SH-SY5Y (cell line): ENCODE measurements around the gene VSTM2L.

ENCODE experiments used
- GATA2 ChIP-seq: IDR thresholded peaks from 2 replicates; pipeline ENCODE4 v1.6.1; 2011; ENCODE audit warnings: mild to moderate bottlenecking, low read depth, low read length
- GATA3 ChIP-seq: IDR thresholded peaks from 2 replicates; pipeline ENCODE4 v1.6.1; 2011; ENCODE audit warnings: low read depth, mild to moderate bottlenecking, low read length, moderate library complexity

DNA sequence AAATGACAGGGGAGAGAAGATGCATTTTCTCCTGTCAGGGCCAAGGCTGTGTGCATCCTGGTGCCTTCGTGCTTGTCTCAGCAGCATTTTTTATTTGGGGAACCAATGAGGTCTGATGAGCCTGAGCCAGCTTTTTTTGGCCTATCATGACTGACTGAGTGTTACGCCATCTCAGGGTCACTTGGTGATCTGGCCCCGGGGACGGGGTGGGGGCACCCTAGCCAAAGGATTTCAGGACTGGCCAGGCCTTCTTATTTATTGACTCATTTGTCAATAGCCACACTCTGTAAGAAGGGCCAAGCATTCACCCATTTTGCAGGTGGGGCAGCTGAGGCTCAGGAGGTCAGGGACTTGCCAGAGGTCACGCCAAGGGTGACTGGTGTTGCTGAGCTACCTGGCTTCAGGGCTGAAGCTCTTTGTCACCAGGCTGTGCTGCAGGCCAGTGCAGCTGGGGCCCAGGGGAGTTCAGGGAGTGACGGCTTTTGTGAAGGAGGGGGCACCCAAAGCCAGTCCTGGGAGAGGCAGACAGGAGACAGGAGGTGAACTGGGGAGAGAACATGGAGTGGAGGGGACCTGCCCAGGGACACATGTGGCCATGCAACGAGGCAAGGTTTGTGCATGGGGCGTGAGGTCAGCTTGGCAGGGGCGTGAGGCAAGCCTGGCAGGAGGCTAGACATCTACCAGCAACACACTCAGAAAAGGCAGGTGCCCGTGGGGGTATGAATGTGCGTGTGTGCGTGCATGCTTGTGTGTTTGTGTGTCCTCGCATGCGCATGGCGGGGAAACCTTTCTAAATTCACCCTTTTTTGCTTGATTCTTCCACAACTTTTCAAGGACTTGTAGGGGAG, 31.1 kb downstream of the VSTM2L start:
- TF ChIP-seq GATA2 (no peak), GATA3 (no peak)
